ENCODE measurements around the gene IL3.

Gene IL3

GRCh38 chr5:132112111-132112510 is 51.7 kb downstream of the IL3 start:
- H3K27ac ChIP-seq (ENCODE audit: low read depth, low read length) = no peak overlapping the region
- H3F3A ChIP-seq (ENCODE audit: control insufficient read depth, insufficient read depth) = no peaks in the 10 kb centered on the region
- H3K36me3 ChIP-seq (ENCODE audit: control insufficient read depth, low read length) = no peaks in the 10 kb centered on the region
- no peak overlapping the region for H3K4me2 ChIP-seq (ENCODE audit: low read length)
- H3K4me1 ChIP-seq (ENCODE audit: control insufficient read depth, low read length) = no peaks in the 10 kb centered on the region
- no peak overlapping the region for H3K4me3 ChIP-seq (ENCODE audit: low read length)
- no peaks in the 10 kb centered on the region for H4K20me1 ChIP-seq (ENCODE audit: control insufficient read depth, insufficient read depth, low read depth, low read length)
- H3K9me3 ChIP-seq (ENCODE audit: control insufficient read depth, insufficient read depth, low read length) = no peaks in the 10 kb centered on the region
- no peaks in the 10 kb centered on the region for H3K9me2 ChIP-seq (replicated peaks; ENCODE audit: control insufficient read depth, low read length)
- no peaks in the 10 kb centered on the region for H3K79me2 ChIP-seq (ENCODE audit: control insufficient read depth, low read length)
- H3K27me3 ChIP-seq (ENCODE audit: control insufficient read depth, low read length) = no peaks in the 10 kb centered on the region
- TF ChIP-seq CTCF (IDR thresholded peaks at IDR 0.05; ENCODE audit: low read depth, low read length, poor library complexity, severe bottlenecking) = no peak
- TF ChIP-seq EZH2phosphoT487 (IDR thresholded peaks at IDR 0.05; ENCODE audit: borderline replicate concordance, low read length) = no peak
